OCI-LY1 (cell line): ENCODE results near the gene TOGARAM2.

Source experiments
- H2AFZ ChIP-seq: fragments of 200-600 bp; sonication (generic), shearing (Covaris generic); 2 replicates; pipeline ENCODE4 v1.6.0; 2014; ENCODE audit warnings: antibody characterized with exemption, mild to moderate bottlenecking, low read length
- H3F3A ChIP-seq: fragments of 200-600 bp; sonication (generic), shearing (Covaris generic); 2 replicates; pipeline ENCODE4 v1.6.0; 2014; ENCODE audit warnings: mild to moderate bottlenecking, antibody characterized with exemption, low read length, moderate library complexity; ENCODE audit not compliant: insufficient read depth
- H3K27ac ChIP-seq: fragments of 200-600 bp; sonication (generic); 2 replicates; pipeline ENCODE4 v1.5.1; 2014; ENCODE audit warnings: low read length, mixed run types, mild to moderate bottlenecking, low read depth; ENCODE audit not compliant: poor library complexity, severe bottlenecking
- H3K27me3 ChIP-seq: fragments of 200-600 bp; sonication (generic); 2 replicates; pipeline ENCODE4 v1.6.0; 2014; ENCODE audit warnings: antibody characterized with exemption, mild to moderate bottlenecking, low read length, moderate library complexity; ENCODE audit not compliant: insufficient read depth
- H3K36me3 ChIP-seq: fragments of 200-600 bp; sonication (generic); 2 replicates; pipeline ENCODE4 v1.6.1; 2014; ENCODE audit warnings: mild to moderate bottlenecking, antibody characterized with exemption, low read length, moderate library complexity, mixed read lengths; ENCODE audit not compliant: insufficient read depth
- H3K4me1 ChIP-seq: fragments of 200-600 bp; sonication (generic); 2 replicates; pipeline ENCODE4 v1.5.1; 2014; ENCODE audit warnings: mild to moderate bottlenecking, low read length, moderate library complexity; ENCODE audit not compliant: insufficient read depth, severe bottlenecking
- H3K4me2 ChIP-seq: fragments of 200-600 bp; sonication (generic), shearing (Covaris generic); 2 replicates; pipeline ENCODE4 v1.6.1; 2014; ENCODE audit warnings: low read length
- H3K4me3 ChIP-seq: fragments of 200-600 bp; sonication (generic); 2 replicates; pipeline ENCODE4 v1.5.1; 2014; ENCODE audit warnings: low read length, low read depth, mild to moderate bottlenecking, mixed read lengths; ENCODE audit not compliant: poor library complexity, severe bottlenecking
- H3K79me2 ChIP-seq: fragments of 200-600 bp; shearing (Covaris generic); 2 replicates; pipeline ENCODE4 v1.6.1; 2016; ENCODE audit warnings: mixed run types, low read length, mixed read lengths; ENCODE audit not compliant: insufficient read depth
- H3K9ac ChIP-seq: fragments of 200-600 bp; sonication (generic), shearing (Covaris generic); 2 replicates; pipeline ENCODE4 v1.6.1; 2014; ENCODE audit warnings: mild to moderate bottlenecking, low read length, mixed read lengths
- H3K9me2 ChIP-seq: fragments of 200-600 bp; sonication (generic), shearing (Covaris generic); 2 replicates; pipeline ENCODE4 v1.6.1; 2014; ENCODE audit warnings: low read depth, mild to moderate bottlenecking, low read length, mixed read lengths
- H3K9me3 ChIP-seq: fragments of 200-600 bp; shearing (Covaris generic); 2 replicates; pipeline ENCODE4 v1.6.1; 2014; ENCODE audit warnings: low read length, mixed read lengths
- H4K20me1 ChIP-seq: fragments of 200-600 bp; sonication (generic), shearing (Covaris generic); 2 replicates; pipeline ENCODE4 v1.6.0; 2016; ENCODE audit warnings: mild to moderate bottlenecking, low read length; ENCODE audit not compliant: insufficient read depth
- EZH2 ChIP-seq: fragments of 200-600 bp; sonication (generic), shearing (Covaris generic); IDR thresholded peaks from 2 replicates; pipeline ENCODE4 v1.8.0; 2017; ENCODE audit warnings: borderline replicate concordance, mixed run types, mild to moderate bottlenecking, antibody characterized with exemption, low read length, moderate library complexity, mixed read lengths
- TF ChIP-seq, protein P1 (sequence below): fragments of 200-600 bp; sonication (generic), shearing (Covaris generic); IDR thresholded peaks from 2 replicates; pipeline ENCODE4 v1.5.1; 2017; ENCODE audit warnings: mild to moderate bottlenecking, antibody characterized with exemption, low read length, moderate library complexity, mixed read lengths

Gene TOGARAM2

DNA sequence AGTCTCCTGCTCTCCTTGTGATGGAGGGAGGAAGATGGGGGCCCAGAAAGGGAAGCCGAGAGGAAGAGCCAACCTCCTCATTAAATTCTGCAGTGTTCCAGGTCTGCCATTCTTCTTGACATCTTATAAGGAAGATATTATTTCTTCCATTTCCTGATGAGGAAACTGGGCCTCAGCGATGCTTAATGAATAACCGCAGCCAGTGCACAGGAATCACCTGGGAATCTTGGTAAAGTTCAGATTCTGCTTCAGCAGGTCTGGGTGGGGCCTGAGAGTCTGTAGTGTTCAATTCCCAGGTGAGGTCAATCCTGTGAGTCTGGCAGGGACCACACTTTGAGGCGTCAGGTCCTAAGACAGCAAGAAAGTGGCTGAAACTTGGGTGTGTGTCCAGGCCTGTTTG lies 75.9 kb downstream of the TOGARAM2 start:
- H3K4me1 ChIP-seq, result no peaks in the 10 kb centered on the region
- no peaks in the 10 kb centered on the region for H3K9me2 ChIP-seq
- H2AFZ ChIP-seq, result no peak overlapping the region
- no peaks in the 10 kb centered on the region for H3K36me3 ChIP-seq
- H3K9me3 ChIP-seq, result no peaks in the 10 kb centered on the region
- TF ChIP-seq, protein P1, sequence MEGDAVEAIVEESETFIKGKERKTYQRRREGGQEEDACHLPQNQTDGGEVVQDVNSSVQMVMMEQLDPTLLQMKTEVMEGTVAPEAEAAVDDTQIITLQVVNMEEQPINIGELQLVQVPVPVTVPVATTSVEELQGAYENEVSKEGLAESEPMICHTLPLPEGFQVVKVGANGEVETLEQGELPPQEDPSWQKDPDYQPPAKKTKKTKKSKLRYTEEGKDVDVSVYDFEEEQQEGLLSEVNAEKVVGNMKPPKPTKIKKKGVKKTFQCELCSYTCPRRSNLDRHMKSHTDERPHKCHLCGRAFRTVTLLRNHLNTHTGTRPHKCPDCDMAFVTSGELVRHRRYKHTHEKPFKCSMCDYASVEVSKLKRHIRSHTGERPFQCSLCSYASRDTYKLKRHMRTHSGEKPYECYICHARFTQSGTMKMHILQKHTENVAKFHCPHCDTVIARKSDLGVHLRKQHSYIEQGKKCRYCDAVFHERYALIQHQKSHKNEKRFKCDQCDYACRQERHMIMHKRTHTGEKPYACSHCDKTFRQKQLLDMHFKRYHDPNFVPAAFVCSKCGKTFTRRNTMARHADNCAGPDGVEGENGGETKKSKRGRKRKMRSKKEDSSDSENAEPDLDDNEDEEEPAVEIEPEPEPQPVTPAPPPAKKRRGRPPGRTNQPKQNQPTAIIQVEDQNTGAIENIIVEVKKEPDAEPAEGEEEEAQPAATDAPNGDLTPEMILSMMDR, result no peak
- TF ChIP-seq EZH2, result no peak
- H3K4me2 ChIP-seq, result no peak overlapping the region
- no peak overlapping the region for H3K27ac ChIP-seq
- H3K9ac ChIP-seq, result no peak overlapping the region
- no peaks in the 10 kb centered on the region for H4K20me1 ChIP-seq
- no peak overlapping the region for H3K4me3 ChIP-seq
- H3F3A ChIP-seq, result no peaks in the 10 kb centered on the region
- no peaks in the 10 kb centered on the region for H3K27me3 ChIP-seq
- H3K79me2 ChIP-seq, result no peaks in the 10 kb centered on the region

DNA sequence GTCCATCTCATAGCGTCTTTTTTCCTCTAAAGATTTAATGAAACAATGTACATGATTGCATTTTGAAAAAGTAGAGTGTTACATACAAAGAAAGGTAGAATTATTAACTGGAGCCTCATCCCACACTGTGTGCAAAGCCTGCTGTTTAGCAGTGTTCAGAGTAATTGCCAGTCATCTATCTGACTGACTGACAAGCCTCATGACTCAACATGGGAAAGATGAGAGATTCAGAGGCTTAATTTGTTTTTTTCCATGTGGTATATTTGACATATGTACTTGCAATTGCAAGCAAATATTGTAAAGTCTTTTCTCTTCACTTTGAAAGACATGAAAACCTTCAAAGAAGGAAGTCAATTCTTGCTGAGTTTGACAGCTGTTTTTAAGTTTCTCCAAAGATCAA lies 78.5 kb downstream of the TOGARAM2 start:
- Histone ChIP-seq H3K4me3 (no peak overlapping the region), H4K20me1 (no peaks in the 10 kb centered on the region), H3K9ac (no peak overlapping the region), H3K4me2 (no peak overlapping the region), H3K4me1 (no peaks in the 10 kb centered on the region), H3K9me2 (no peaks in the 10 kb centered on the region), H3K27ac (no peak overlapping the region), H3K27me3 (no peaks in the 10 kb centered on the region), H3K36me3 (no peaks in the 10 kb centered on the region), H3K79me2 (no peaks in the 10 kb centered on the region), H3K9me3 (no peaks in the 10 kb centered on the region), H2AFZ (no peak overlapping the region), H3F3A (no peaks in the 10 kb centered on the region)
- TF ChIP-seq, protein P1, result no peak
- TF ChIP-seq EZH2, result no peak

DNA sequence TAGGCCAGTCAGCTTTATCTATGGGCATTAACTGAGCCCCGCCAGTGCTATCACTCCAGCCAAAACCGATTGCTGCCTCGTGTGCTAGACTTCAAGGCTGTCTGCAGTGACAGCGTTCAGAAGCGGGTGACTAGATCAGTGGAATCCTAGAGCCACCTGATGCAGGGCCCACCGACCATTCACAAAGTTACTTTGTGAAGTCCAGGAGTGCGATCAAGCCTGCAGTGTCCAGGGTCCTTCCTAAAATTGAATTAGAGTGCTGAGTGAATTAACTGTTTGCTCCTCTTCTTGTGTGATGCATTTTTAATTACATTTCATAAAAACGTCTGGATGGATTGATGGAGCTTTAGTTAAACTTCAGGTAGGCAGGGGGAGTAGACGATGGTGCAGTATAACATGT lies 79.3 kb downstream of the TOGARAM2 start:
- no peaks in the 10 kb centered on the region for H3K79me2 ChIP-seq
- no peaks in the 10 kb centered on the region for H4K20me1 ChIP-seq
- H3K4me3 ChIP-seq, result no peak overlapping the region
- TF ChIP-seq, protein P1, result no peak
- TF ChIP-seq EZH2, result no peak
- no peaks in the 10 kb centered on the region for H3K36me3 ChIP-seq
- no peaks in the 10 kb centered on the region for H3F3A ChIP-seq
- no peaks in the 10 kb centered on the region for H3K27me3 ChIP-seq
- no peak overlapping the region for H3K27ac ChIP-seq
- H3K9me2 ChIP-seq, result no peaks in the 10 kb centered on the region
- no peaks in the 10 kb centered on the region for H3K9me3 ChIP-seq
- H3K4me2 ChIP-seq, result no peak overlapping the region
- no peaks in the 10 kb centered on the region for H3K4me1 ChIP-seq
- no peak overlapping the region for H2AFZ ChIP-seq
- no peak overlapping the region for H3K9ac ChIP-seq
